Globus pallidus (tissue), 1 donor: ENCODE results near the gene ETFBKMT.
"Not testable (repeated sequence)": the region's sequence is repeated elsewhere in the genome, so short reads cannot be mapped to it uniquely, and the experiment has no call there.

Experiments used
- DNase-seq: peaks from one replicate; pipeline ENCODE4 v3.0.0-alpha.2; 2015; ENCODE audit warnings: low spot score

The ETFBKMT gene

GRCh38 chr12:31718542-31719198 is 59.2 kb downstream of the ETFBKMT start:
- DNase-seq, result not testable (repeated sequence)

GRCh38 chr12:31722580-31722979 is 63.1 kb downstream of the ETFBKMT start:
- no peak for DNase-seq
